ENCODE data around the gene FAM222B.

DNA sequence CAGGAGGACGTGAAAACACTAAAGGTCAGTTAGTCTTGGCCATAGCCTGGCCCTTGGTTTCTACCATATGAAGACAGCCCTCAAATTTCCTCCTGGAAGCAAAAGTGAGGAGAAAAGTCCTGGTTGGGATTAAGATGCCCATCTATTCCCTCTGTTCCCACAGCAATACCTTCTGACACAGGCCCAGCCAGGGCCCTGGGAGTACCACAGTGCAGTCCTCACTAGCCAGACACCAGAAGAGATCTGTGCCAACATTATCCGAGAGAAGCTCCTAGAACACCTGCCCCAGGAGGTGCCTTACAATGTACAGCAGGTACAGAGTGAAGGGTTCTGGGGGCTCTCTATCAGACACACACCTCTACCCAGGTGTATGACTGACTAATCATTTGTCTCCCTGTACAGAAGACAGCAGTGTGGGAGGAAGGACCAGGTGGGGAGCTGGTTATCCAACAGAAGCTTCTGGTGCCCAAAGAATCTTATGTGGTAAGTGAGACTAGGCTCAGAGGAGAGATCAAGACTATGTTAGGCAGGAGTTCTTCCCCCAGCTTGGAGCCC is 16.3 kb upstream of the FAM222B start:
- TF ChIP-seq POLR2AphosphoS5 (IDR thresholded peaks at IDR 0.05) (no peak), POLR2A (IDR thresholded peaks at IDR 0.05) (no peak)
- TF ChIP-seq, protein P1, sequence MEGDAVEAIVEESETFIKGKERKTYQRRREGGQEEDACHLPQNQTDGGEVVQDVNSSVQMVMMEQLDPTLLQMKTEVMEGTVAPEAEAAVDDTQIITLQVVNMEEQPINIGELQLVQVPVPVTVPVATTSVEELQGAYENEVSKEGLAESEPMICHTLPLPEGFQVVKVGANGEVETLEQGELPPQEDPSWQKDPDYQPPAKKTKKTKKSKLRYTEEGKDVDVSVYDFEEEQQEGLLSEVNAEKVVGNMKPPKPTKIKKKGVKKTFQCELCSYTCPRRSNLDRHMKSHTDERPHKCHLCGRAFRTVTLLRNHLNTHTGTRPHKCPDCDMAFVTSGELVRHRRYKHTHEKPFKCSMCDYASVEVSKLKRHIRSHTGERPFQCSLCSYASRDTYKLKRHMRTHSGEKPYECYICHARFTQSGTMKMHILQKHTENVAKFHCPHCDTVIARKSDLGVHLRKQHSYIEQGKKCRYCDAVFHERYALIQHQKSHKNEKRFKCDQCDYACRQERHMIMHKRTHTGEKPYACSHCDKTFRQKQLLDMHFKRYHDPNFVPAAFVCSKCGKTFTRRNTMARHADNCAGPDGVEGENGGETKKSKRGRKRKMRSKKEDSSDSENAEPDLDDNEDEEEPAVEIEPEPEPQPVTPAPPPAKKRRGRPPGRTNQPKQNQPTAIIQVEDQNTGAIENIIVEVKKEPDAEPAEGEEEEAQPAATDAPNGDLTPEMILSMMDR (IDR thresholded peaks at IDR 0.05) = no peak
